WTC11 (cell line): ENCODE results near the gene CXCL5. TPM values are rescaled to one million over a fixed set of nuclear protein-coding genes. Genes with fewer than 3 reads are reported as not detected.

Experiments used
- total RNA-seq: library from RNA; stranded (reverse); gene quantifications from 3 replicates; pipeline ENCODE4 v1.2.3, GENCODE V29; 2021

Gene CXCL5
- total RNA-seq, 1 experiment from 2014 or later, result 3.6 TPM

Other genes with a start within 250 kb of the CXCL5 start
- 3.8 to 4.9 TPM (median 4.4 TPM) in 3 replicates for gene CXCL6, start 162.0 kb downstream of the CXCL5 start, total RNA-seq
- gene PF4V1, start 145.4 kb downstream of the CXCL5 start, total RNA-seq, result not detected in 3 replicates
- gene CXCL1, start 129.3 kb downstream of the CXCL5 start, total RNA-seq, result 0.85 to 1.4 TPM (median 1.4 TPM) in 3 replicates
- gene PF4, start 16.6 kb downstream of the CXCL5 start, total RNA-seq, result 1.2 to 3.9 TPM (median 3.6 TPM) in 3 replicates
- gene PPBP, start 10.5 kb downstream of the CXCL5 start, total RNA-seq, result not detected in 3 replicates
- gene CXCL3, start 40.0 kb upstream of the CXCL5 start, total RNA-seq, result 3.5 to 7.7 TPM (median 7.0 TPM) in 3 replicates
- gene CXCL2, start 100.5 kb upstream of the CXCL5 start, total RNA-seq, result 1.4 to 1.9 TPM (median 1.7 TPM) in 3 replicates
- 9.4 to 10.6 TPM (median 10.5 TPM) in 3 replicates for gene MTHFD2L, start 159.4 kb upstream of the CXCL5 start, total RNA-seq